Hematopoietic multipotent progenitor cell treated with erythropoietin and hydrocortisone succinate and interleukin-3 and kit ligand, for 4 days (in vitro differentiated cells): ENCODE results near the gene RHOU.
A peak's percentile ranks its signal among the peaks of the same experiment; 100 is the strongest.
"Not testable (repeated sequence)": the region's sequence is repeated elsewhere in the genome, so short reads cannot be mapped to it uniquely, and the experiment has no call there.

Source experiments
- DNase-seq: peaks from one replicate; pipeline ENCODE4 v3.0.0-alpha.2; 2015

Gene RHOU

GRCh38 chr1:228760979-228761378, 25.7 kb downstream of the RHOU start:
- no peak for DNase-seq

DNA sequence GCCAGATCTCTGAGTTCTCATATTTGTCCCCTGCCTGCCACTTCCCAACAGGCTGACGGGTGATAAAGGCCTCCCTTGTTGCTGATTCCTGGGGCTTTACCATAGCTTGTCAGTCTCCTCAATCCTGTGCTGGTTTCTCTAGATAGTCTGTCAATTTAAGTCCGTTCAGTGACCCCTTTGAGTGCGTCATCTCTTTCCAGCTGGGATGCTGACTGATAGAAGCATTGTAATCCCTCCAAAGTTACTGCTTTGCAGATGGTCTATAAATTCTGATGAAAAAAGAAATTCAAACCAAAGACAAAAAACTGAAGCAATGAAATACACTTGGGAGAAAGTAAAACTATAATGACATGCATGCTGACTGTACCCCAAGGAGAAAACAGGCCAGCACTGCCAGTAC, 28.3 kb downstream of the RHOU start:
- DNase-seq = no peak

GRCh38 chr1:228765168-228765946, 30.1 kb downstream of the RHOU start:
- no peak for DNase-seq

DNA sequence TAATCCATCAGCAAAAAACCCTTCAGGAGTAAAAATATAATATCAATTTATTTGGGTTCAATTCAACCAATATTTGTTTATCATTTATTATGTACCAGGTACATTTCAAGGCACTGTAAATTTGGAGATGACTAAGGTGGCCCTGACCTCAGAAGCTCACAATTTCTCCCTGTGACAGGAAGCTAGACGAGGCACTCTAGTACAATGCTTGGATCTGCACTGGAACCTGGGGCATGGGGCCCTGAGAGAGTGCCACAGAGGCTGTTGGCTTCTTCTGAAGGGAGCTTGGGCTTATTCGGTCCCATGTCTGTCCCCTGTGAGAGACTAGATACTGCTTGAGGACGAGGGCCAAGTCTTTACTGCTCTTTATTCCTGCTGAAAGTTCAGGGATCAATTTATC, 31.5 kb downstream of the RHOU start:
- DNase-seq = no peak

- no peak for DNase-seq
Observed at GRCh38 chr1:228767636-228768354, 32.5 kb downstream of the RHOU start.

- no peak for DNase-seq
Observed at GRCh38 chr1:228768355-228769000, 33.2 kb downstream of the RHOU start.

DNA sequence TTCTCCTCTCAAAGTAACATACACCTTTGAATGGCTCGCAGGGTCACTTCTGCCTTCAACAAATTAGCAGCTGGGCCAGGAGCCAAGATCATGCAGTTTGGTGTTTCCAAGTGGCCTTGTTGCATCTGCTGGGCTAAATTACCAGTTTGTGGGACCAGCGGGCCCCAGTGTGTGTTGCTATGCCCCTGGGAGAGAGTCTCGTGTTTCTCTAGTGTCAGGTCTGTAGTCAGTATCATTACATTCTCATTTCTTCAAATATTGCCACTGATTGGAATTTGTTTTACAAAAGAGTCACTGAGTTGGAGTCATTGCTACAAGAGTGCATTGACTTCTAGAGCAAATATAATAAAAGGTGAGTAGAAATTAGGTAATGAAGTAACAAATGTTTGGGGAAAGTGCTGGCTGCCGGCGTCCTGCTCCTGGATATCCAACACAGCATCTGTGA, 35.5 kb downstream of the RHOU start:
- DNase-seq = no peak

GRCh38 chr1:228772516-228773212, 37.4 kb downstream of the RHOU start:
- no peak for DNase-seq

DNA sequence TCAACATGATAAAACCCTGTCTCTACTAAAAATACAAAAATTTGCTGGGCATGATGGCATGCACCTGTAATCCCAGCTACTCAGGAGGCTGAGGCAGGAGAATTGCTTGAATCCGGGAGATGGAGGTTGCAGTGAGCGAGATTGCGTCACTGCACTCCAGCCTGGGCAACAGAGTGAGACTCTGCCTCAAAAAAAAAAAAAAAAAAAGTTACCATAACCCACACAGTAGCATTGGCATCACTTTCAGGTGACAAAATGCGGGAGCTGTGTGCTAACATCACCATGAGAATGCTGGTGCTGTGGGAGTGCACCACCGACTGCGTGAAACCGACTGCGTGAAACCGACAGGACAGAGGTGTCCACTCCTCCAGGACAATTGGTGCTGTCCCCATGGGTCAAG, 40.7 kb downstream of the RHOU start:
- DNase-seq = not testable (repeated sequence)

- DNase-seq = no peak
Observed at GRCh38 chr1:228776449-228776848, 41.2 kb downstream of the RHOU start.

- DNase-seq = no peak
Observed at GRCh38 chr1:228777236-228777635, 42.0 kb downstream of the RHOU start.

DNA sequence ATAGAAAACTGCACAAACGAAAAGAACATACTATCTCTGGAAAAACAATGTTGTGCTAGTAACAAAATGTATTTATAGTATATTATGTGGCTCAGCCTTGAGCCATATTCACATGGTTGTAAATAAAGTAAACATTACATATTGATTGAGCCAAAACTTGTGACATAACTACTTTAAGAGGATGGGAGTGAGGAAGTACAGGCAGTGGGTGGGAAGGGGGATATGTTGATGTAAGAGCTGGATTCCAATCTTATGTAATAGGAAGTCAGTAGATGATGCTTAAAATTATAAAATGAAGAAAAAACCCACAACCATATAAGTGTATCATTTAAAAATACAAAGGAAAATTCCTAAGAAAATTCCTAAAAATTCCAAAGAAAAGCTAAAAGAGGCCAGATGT, 42.7 kb downstream of the RHOU start:
- DNase-seq = no peak

DNA sequence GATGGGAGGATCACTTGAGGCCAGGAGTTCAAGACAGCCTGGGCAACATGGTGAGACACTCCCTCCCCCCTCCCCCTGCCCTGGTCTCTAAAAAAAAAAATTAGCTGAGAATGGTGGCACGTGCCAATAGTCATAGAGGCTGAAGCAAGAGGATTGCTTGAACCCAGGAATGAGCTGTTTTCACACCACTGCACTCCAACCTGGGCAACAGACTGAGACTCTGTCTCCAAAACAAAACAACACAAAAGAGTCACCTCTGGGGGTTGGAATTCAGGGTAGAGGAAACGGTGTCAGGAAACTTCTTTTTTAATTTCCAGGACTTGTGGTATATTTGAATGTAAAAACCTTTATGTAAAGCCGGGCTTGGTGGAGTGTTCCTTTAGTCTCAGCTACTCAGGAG, 43.2 kb downstream of the RHOU start:
- DNase-seq = no peak

- DNase-seq = peak; percentile 17
Observed at GRCh38 chr1:228778961-228779360, 43.7 kb downstream of the RHOU start.

DNA sequence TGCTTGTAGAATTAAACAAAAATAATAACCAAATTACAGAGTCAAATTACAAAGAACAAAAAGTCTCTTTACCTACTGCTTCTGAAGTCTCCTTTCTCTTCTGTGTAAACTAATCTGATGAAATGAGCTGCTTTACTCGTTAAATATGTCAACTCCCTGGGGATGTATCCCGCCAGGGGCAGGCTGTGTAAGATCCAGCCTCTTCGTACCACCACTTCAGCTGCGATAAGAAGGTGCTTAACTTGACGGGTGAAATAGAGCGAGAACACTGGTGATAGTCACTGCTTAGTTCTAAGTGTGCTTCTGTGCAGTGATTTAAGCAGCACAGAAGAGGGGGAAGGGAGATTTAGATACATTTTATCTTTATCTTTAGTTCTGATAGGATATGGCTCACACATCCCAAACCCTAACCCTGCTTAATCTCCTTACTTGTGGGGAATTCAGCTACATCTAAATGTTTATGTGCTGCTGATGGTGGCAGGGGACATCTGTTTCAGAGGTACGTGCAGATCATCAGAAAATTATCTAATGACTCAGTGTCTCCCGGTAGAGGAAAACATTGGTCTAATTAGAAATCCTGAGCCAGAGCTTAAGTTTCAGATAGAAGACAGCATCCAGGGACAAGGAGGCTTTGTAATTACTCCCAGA, 46.0 kb downstream of the RHOU start:
- no peak for DNase-seq

DNA sequence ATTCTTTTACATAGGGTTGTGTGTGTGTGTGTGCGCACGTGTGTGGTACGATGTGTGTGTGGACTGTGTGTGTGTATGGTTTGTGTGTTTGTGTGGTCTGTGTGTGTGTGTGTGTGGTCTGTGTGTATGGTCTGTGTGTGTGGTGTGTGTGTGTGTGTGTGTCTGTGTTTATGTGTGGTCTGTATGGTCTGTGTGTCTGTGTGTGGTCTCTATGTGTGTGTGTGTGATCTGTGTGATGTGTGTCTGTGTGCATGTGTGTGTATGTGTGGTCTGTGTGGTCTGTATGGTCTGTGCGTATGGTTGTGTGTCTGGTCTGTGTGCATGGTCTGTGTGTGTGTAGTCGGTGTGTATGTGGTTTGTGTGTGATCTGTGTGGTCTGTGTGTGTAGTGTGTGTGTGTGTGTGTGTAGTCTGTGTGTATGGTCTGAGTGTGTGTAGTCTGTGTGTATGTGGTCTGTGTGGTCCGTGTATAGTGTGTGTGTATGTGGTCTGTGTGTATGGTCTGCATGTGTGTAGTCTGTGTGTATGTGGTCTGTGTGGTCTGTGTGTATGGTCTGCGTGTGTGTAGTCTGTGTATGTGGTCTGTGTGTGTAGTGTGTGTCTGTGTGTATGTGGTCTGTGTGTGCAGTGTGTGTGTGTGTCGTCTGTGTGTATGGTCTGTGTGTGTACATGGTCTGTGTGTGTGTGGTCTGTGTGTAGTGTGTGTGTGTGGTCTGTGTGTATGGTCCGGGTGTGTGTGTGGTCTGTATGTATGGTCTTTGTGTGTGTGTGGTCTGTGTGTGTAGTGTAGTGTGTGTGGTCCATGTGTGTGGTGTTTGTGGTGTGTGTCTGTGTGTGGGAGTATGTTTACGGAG, 46.8 kb downstream of the RHOU start:
- no peak for DNase-seq

GRCh38 chr1:228782662-228783417, 47.6 kb downstream of the RHOU start:
- DNase-seq = no peak

DNA sequence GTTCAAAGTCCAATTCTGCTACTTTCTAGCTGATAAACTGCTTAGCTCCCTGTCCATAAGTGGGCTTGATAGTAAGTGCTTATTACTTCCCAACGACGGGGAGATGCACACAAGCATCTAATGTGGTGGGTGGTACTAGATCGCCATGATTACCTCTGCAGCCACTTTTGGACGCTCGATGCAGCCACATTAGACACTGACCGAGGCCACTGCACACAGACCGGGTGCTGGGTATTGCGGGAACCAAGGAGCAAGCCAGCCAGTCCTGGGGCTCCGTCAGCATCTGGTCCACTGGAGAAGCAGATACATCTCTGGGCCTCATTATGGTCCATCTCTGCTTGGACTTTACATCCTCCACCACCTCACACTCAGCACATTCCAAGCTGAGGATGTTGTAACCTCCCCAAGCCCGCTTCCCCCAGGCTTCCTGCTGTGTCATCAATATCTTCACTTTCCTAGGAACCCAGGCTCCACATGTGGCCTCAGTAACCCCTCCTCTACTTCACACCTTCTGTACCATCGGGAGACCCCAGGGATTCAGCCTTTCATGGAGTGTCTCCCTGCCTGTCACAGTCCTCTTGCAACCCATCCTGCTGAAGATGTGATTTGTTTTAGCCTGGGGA, 48.2 kb downstream of the RHOU start:
- no peak for DNase-seq

- no peak for DNase-seq
Observed at GRCh38 chr1:228784181-228784580, 48.9 kb downstream of the RHOU start.
